ENCODE data around the gene PLA1A.

Gene PLA1A

DNA sequence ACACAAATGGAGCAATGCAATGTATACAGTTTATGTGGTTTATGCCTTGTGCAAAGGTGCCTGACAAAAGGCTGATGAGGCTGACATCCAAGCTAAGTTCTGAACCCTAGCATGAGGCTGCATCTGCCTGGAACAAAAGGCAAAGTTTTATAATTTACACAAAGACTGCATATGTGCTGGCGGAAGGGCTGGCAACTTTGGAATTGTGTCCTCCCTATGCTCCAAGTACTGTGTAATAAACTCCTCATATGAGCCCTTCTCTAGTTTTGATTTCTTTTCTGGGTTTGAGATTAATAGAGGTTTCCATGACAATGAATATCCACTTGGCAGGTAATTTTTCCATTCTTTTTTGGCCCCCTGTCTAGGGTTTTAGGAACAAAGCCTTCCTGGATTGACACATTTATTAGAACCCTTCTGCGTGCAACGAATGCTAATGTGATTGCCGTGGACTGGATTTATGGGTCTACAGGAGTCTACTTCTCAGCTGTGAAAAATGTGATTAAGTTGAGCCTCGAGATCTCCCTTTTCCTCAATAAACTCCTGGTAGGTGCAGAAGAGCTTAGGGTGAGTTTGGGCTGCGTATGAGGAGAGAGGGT lies 10.8 kb downstream of the PLA1A start:
- DNase-seq (ENCODE audit: low read depth in 2 of 2): no peak

DNA sequence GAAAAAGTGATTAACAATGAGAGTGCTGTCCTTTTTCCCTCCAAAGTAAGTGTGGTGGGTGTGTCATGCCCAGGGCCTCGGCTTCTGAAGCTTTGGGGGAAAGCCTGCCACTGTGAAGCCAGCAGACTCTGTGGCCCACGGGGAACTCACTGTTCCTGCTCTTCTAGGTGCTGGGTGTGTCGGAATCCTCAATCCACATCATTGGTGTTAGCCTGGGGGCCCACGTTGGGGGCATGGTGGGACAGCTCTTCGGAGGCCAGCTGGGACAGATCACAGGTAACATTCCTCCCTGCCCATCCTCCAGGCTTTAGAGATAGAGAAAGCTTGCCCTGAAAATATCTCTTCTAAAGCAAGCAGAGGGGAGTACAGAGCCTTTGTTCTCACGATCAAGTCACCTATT lies 11.6 kb downstream of the PLA1A start:
- no peak for DNase-seq (ENCODE audit: low read depth in 2 of 2)

DNA sequence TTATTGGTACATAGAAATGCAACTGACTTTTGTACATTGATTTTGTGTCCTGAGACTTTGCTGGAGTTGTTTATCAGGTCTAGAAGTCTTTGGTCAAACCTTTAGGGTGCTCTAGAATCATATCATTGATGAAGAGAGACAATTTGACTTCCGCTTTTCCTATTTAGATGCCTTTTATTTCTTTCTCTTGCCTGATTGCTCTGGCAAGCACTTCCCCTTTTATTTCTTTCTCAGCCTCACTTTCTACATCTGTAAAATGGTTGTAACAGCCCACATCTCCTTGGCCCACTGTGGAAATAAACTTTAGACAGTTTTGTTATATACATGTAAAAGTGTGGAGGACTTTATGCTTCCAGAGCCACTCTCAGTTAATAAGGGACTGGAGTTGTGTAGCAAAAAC lies 14.0 kb downstream of the PLA1A start:
- DNase-seq (ENCODE audit: low read depth in 2 of 2): no peak

DNA sequence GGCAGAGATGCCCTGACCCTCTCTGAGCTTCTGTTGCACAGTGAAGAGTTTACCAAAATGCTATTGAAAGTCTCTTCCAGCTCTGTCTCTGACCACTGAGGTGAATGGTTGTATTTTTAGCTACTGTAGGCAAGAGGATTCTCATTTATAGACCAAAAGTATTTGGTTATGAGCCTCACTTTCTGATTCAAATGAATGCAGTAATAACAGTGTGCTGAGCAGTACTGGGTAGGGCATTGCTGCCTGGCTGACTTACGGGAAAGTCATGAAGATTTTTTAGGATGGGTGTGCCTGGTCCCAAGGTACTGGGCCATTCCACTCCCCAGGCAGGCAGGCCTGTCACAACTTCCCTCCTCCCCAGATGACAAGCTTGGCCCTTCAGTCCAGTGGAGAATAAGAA lies 15.5 kb downstream of the PLA1A start:
- no peak for DNase-seq (ENCODE audit: low read depth in 2 of 2)

DNA sequence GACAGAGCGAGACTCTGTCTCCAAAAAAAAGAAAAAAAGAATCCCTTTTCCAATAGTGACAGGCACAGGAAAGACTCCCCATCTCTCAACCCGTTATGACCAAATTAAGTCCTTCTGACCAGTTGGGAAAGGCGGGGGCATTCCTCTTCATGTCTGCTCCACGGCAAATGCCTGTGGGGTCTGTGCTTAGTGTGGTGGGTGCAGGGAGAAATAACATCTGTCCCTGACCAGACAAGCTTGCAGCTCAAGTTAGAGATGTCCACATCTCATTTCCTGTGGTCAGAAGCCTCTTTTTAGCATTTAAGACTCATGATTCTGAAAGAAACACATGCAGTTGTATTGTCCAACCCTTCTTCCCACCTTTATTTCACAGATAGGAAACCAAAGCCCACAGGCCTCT lies 16.2 kb downstream of the PLA1A start:
- no peak for DNase-seq (ENCODE audit: low read depth in 2 of 2)

DNA sequence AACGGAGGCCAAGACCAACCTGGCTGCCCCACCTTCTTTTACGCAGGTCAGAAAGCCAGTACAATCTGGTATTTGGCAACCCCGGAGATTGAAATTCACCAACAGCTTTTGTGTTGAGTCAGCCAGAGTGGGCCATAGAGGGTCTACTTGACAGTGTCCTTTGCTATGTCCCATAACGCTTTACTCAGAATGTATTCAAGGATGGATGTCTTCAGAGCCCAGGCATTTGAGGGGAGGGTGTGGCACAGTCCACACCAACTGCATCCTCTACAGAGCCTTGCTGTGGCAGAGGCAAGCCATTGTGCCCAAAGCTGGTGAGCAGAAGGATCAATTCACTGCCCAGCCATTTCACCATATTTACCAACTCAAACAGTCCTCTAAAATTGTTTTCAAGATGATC lies 18.4 kb downstream of the PLA1A start:
- DNase-seq (ENCODE audit: low read depth in 2 of 2): no peak

DNA sequence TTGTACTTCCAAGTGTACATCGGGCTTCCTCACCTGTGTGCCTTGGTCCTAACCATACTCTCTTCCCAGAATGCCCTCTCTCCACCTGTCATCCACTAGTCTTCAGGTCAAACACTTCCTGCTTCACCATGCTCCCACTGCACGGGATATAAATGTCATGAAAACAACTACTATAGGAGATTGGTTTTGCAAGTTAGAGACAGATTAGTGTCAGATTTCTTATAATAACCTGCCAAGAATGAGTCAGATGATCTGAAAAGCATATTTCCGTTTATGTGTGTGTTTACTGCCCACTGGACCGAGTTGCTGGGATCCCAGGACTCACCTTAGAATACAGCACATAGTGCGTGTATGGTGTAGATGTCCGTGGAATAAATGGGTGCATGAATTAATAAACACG lies 21.4 kb downstream of the PLA1A start:
- DNase-seq (ENCODE audit: low read depth in 2 of 2): no peak

DNA sequence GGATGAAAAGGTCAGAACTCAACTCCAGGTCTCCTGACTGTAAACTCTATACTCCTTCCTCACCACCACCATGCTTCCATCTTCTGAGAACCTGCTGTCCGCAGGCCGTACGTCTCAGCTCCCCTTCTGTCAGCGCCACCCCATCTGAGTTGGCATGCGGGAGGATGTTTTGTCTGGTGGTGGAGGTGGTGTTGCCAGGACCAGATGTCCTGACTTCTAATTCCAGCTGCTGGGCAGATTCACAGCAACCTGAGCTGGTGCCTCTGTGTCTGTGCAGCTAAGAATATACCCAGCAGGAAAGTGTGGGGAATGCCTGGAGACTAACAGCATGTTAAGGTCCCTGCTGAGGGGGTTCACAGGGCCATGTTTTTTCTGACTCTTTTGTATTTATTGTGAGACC lies 23.2 kb downstream of the PLA1A start:
- no peak for DNase-seq (ENCODE audit: low read depth in 2 of 2)

DNA sequence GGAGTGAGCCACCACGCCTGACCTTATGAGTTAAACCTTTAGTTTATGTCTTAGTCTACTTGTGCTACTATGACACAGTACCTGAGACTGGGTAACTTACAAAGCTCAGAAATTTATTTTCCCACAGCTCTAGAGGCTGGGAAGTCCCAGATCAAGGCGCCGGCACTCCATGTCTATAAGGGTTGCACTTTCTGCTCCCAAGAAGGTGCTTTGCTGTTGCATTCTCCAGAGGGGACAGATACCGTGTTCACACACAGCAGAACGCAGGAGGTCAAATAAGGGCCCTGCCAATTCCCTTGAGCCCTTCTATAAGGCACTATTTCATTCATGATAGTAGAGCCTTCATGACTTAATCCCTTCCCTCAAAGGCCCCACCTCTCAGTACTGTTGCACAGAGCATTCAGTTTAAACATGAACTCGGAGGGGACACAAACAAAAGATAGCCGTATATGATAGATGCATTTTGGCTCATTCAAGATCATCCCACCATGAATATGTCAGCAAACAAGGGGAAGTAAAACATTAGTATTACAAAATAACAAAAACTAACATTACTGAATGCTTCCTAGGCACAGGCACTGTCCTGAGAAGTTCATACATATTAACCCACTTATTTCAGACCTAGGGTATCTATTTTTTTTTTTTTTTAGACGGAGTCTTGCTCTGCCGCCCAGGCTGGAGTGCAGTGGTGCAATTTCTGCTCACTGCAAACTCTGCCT lies 26.5 kb downstream of the PLA1A start:
- DNase-seq (ENCODE audit: low read depth in 2 of 2): no peak

DNA sequence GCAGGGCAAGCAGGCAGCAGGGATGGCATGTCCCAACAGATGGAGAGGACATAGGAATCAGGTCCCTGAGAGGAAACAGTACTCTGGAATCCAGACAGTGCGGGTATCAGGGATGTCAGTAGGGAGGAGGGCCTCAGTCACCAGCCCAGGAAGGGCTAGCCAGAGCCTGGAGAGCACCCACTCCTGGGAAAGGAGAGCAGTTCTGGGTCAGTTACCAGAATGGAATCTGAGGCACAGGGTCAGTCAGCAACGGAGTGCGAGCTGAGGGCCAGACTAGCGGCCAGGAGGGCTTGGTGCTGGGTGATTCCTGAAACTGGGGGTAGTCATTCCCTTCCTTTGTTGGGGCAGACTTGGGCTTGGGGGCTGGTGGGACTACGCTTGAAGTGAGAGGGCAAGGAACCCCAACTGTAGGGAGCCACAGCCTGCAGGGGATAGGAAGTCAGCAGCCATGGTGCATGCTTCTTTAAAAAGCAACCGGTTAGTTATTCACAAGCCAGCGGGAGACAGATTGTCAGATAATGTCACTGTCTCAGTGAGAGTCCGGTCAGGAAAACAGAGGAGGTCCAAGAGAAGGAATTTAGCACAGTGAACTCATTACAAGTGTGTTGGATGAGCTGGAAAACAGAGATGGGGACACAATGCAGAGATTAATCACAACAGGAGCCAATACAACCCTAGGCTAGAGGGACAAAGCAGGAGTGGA lies 27.9 kb downstream of the PLA1A start:
- no peak for DNase-seq (ENCODE audit: low read depth in 2 of 2)

DNA sequence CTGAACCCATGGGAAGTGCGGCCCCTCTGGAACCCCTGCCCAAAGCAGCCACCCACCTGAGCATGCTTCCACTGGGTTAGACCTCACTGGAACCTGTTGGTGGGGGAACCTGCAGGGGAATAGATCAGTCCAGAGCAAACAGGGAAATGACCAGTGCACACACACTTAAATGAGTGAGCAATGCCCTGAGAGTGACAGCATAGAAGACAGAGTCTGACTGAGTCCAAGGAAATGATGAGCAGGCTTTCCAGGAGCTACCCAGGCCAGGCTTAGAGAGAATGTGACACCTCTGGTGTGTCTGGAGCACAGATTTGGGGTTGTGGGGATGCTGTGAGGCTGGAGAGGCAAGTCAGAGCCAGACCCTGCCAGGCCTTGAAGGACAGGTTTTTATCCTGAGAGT lies 28.5 kb downstream of the PLA1A start:
- no peak for DNase-seq (ENCODE audit: low read depth in 2 of 2)

DNA sequence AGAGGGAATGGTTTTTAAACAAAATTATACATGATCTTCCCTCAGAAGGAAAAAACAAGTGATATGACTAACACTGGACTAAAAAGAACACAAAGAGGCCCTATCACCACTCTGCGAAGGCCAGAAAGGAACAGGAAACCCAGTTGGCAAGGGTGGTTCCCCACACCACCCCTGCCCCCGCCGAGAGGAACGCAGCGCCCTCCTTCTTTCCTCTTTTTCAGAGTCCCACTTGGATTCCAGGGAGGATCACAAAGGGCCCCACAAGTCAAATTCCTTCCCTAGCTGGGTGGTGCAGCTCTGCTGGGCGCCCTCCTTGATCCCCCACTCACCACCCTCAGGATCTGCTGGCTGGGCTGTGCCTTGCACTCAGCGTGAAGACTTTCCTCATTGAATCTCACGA lies 29.8 kb downstream of the PLA1A start:
- DNase-seq (ENCODE audit: low read depth in 2 of 2): no peak

DNA sequence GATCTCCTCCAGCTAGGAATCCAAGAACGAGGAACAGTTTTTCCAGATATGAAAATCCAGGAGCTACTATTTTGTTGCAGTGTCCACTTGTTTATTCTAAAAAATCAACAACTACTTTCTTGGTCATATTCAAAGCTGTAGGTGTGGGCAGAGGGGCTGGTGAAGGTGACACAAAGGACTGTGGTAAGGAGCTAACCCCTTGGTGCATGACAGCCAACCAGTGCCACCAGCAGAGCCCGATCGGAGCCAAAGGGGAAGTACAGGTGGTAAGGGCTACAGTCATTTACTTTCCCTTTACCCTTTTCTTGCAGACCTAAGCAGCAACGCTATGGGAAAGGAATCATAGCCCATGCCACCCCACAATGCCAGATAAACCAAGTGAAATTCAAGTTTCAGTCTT lies 30.7 kb downstream of the PLA1A start:
- no peak for DNase-seq (ENCODE audit: low read depth in 2 of 2)

DNA sequence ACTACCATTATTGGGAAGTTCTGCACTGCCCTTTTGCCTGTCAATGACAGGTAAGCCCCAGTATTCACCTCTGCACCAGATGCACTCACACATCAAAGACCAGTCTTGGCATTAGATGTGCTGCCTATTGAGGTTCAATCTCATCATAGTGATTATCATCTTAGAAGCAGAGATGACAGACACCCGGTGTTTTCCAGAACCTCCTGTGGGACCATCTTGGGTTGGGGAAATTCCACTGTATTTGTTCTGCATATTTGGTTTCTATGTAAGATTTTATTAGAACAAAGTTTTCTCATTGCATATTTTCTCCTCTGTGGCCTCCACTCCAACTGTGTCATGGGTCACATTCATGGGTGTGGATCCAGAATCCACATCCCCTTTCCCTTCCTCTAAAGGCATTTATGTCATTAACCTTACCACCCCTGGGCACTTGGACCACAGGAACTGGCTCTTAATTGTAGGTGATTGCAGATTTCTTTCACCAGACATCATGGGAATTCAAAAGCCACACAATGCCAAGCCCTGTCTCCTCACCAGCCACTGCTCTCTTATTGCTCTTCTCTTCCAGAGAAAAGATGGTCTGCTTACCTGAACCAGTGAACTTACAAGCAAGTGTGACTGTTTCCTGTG lies 31.2 kb downstream of the PLA1A start:
- DNase-seq (ENCODE audit: low read depth in 2 of 2): no peak

DNA sequence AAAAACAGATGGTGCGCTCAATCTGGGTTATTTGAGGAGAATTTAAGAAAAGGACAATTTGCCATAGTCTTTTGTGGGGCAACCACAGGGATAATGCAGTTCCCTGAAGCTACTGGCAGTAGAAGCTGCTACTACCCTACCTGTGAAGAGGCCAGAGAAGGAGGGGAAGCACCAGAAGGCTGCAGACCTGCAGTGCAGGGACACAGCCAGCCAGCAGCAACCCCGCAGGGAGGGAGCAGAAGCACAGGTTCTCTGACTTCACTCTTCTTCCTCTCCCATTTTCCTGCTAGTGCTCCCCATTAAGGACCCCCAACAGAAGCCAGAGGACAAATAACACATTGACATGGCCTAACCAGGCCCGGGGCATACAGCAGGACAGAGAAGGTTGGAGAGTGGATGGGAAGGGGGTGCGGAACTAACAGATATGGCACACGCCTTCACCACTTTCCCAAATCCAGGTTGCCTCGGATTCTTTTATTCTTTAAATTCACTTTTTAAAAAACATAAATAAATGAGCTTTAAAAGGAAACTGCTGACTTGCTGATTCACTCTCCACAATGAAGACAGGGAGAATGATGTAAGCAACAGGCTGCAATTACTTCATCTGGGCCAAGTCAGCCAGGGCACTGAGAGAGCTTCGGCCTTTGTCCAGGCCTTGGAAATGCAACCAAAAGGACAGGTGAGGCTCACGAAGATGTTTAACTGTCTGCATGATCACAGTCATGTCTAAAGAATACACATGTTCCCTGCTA lies 32.6 kb downstream of the PLA1A start:
- peak in 1 of 2 experiments; percentile 18 for DNase-seq (ENCODE audit: low read depth in 2 of 2)

DNA sequence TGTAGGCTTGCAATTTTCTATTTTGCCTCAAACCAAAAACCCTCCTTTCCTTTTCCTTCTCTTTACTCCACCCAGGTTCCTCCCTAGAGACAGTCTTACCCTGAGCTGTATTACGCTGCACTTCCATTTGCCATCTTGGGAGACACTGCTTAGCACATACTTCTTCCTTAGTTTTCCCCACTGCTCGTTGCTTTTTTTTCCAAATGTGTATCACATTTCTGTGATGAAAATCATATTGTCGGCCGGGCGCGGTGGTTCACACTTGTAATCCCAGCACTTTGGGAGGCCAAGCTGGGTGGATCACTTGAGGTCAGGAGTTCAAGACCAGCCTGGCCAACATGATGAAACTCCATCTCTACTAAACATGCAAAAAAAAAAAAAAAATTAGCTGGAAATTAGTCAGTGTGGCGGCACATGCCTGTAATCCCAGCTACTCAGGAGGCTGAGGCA lies 33.2 kb downstream of the PLA1A start:
- DNase-seq (ENCODE audit: low read depth in 2 of 2): no peak

DNA sequence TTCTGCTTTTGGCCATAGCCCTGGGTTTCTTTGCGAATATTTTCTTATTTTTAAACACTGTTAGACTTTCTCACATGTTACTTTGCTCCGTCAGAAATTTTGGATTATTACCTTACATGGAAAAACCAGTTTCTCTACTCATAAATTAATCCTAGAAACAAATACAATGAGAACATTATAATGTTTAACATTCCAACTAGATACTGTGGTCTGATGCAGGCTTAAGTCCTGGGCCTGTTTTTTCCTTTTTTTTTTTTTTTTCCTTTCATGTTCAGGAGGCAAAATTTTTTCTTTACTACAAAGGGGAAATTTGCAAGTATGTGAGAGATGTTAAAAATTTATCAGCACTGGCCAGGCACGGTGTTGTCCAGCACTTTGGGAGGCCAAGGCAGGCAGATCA lies 33.8 kb downstream of the PLA1A start:
- peak in 1 of 2 experiments; percentile 15 for DNase-seq (ENCODE audit: low read depth in 2 of 2)

DNA sequence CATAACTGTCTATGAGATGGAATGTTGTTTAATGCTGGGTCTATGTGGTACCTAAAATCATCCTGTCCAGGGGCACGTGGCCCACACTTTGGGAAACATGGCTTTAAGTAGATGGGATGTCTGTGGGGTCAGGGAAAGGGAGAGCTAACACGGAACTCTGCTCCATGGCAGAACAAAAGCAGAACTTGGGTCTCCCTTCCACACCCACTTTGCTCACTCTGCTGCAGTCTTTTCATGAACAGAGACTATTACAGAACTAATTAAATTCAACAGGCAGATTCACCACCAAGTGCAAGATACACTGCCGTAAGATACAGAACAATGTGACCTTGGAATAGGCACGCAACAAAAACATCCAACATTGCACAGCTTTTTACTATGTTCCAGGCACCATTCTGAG lies 34.5 kb downstream of the PLA1A start:
- no peak for DNase-seq (ENCODE audit: low read depth in 2 of 2)

DNA sequence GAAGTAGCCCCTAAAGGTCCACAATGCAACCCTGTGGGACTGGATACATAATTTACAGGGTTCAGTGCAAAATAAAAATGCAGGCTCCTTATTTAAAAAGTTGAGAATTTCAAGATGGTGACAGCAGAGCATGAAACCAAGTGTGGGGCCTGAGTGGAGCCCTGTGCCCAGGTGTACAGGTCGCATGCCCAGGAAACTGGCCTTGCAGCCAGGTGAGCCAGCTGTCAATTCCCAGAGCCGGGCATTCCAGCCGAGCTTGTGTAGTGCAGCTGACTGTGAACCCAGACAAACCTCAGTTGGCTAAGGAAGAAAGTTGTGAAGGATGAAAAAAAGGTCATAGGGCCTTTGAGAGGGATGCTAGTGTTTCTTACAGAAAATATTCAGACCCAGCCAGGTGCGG lies 35.1 kb downstream of the PLA1A start:
- DNase-seq (ENCODE audit: low read depth in 2 of 2): no peak

DNA sequence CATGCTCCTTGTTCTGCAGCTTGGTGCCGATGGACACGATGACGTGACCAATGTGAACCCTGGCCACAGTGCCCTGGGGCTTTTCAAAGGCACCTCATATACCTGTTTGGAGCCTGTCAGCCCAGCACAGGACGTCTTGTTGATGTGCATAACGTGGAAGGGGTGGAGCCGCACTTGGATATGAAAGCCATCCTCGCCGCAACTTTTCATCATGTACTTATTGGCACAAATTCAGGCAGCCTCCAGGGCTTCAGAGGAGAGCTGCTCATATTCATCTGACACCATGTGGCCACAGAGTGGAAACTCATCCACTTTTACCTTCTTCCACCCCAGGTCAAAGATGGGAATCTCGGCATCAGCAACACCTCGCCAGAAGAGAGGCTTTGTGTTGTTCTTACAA lies 38.0 kb downstream of the PLA1A start:
- DNase-seq (ENCODE audit: low read depth in 2 of 2): no peak

DNA sequence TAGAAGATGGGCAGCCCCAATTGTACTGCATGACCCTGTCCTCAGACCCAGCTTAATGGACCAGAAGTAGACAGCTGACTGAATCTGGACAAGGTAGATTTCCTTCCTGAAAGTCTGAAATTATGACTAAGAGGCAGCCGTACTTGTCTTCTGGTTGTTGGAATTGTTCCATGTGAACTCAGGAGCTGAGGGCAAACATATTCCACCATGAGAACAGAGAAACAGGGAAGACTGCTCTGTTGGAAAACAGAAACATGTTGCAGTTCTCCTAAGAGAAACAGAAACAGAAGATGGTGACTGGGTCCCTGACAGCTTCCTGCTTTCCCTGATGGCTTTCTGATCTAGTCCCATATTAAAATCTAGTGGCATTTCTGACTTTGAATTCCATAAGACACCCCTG lies 38.6 kb downstream of the PLA1A start:
- no peak for DNase-seq (ENCODE audit: low read depth in 2 of 2)

All from fibroblast of skin of left quadriceps (primary cell).